Tibial nerve (tissue), 4 donors: ENCODE data around the gene CSKMT.

Source experiments
- CTCF ChIP-seq, 5 experiments: fragments of 200-600 bp in 3 of 5; fragments of 450-650 bp in 2 of 5; sonication (generic) in 3 of 5; IDR thresholded peaks; one replicate each; pipeline ENCODE4 v1.5.1; 2016 to 2019; ENCODE audit warnings: antibody characterized with exemption in 5 of 5, mild to moderate bottlenecking in 3 of 5, moderate library complexity in 2 of 5
- EP300 ChIP-seq, 2 donors: sonication (generic); formaldehyde crosslinking; IDR thresholded peaks; one replicate each; pipeline ENCODE4 v1.6.1; 2017; ENCODE audit warnings: antibody characterized with exemption in 2 of 2, mild to moderate bottlenecking in 1 of 2

DNA sequence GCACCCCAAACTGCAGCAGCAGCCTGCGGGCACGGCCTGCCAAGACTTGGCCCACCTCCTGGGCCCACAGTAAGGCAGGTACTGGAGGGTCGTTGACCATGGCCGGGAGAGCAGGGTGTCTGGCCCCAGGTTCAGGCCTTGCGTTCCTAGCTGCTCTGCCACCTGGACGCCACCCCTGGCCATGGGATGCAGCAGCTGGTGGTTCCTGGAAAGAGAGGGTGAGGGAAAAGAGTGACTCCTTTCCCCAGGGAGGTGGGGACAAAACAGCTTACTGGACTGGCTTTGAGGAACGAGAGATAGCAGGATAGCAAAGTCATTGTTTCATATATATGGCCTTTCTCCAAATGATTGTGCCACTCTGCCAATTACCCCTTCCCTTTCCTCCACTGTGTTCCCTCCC is 40.3 kb downstream of the CSKMT start:
- no peak for TF ChIP-seq CTCF (IDR thresholded peaks at IDR 0.05)
- TF ChIP-seq EP300 (IDR thresholded peaks at IDR 0.05), result no peak
